NCI-H526 treated with DMSO at 0.1 percent for 48 hours (cell line): Measurements from ENCODE around the gene RSPH4A.
"Not testable (repeated sequence)": the region's sequence is repeated elsewhere in the genome, so short reads cannot be mapped to it uniquely, and the experiment has no call there.

ENCODE experiments used
- DNase-seq: peaks from one replicate; lab custom pipeline; 2025; lab: John Stamatoyannopoulos, UW

Gene RSPH4A

DNA sequence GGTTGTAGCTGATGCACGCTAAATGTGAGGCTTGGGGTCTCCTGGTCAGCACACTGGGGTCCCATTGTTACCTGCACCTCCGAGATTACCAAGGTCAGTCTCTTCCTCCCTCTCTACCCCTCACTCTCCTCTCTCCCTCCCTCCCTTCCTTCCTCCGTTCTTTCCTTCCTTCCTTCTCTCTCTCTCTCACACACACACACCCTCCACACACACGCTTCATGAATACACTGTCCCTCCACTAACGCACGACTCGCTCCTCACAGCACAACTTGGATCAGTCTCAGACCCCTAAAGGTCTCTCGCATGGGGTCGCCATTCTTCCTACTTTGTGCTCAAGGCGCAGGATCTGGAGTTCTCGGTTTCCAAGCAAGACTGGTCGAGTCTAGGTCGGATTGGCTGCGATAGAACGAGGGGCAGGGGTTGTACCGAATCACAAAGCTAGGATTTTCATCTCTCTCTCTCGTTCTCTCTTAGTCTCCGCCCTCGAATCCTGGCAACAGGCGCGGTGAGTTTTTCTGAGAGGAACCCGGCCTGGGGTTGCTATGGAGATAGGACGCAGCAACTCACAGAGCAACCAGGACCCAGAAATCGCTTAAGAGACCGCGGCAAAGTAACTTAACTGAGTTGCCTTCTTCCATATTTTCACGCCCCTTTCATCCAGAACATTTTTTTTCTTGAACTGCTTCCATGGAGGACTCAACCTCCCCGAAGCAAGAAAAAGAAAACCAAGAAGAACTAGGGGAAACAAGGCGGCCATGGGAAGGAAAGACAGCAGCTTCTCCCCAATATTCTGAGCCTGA, at the start of gene RSPH4A:
Gene RSPH4A, plus strand, starts transcription at position 543 of the 800 bp plus-strand sequence. Its CDS starts 145 bp downstream, at position 688.
- peak; percentile 93 for DNase-seq

DNA sequence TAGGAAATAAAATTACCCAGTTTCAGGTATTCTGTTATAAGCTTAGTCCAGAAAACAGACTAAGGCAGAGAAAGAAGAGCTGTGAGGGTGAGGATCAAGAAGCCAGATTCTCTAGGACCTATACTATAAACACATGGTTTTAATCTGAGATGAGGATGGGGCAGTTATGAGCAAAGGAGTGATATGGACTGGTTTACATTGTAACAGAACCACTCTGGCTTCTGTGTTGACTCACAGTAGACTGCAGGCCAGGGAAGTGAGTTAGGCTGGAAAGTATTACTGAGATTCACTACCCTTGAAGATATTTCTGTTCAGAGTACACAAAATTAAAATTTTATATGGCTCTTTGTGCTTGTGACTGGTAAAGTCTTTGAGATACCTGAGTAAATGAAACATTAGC, 48.2 kb upstream of the RSPH4A start:
- DNase-seq: no peak

DNA sequence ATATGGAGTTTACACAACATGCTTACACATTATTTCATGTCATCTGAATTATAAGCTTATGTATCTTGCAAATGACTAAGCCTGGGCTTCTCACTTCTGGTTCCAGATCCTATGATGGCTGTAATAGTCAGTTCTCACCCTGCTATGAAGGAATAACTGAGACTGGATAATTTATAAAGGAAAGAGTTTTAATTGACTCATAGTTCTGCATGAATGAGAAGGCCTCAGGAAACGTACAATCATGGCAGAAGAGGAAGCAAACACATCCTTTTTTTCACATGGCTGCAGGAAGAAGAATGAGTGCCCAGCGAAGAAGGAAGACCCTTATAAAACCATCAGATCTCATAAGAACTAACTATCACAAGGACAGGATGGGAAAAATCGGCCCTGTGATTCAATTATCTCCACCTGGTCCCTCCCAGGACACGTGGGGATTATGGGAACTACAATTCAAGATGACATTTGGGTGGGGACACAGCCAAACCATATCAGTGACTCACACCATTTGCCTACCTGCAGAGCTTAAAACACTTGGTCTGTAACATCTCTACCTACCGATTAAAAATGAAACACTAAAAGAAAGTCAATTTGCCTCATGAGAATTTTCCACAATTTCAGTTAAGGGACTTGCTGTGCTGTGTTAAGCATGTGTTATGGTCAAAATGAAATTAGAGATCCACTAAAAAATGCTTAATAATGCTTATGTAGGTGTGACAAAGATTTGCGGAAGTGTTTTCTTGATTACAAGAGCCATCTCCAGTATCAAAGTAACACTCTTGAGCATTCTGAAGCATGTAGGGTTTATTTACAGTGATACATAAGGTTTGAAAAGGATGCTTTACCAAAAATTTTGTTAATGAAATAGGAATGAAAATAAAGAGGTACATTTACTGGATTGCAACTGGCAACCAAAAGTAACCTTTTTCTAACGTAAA, 47.2 kb upstream of the RSPH4A start:
- no peak for DNase-seq

DNA sequence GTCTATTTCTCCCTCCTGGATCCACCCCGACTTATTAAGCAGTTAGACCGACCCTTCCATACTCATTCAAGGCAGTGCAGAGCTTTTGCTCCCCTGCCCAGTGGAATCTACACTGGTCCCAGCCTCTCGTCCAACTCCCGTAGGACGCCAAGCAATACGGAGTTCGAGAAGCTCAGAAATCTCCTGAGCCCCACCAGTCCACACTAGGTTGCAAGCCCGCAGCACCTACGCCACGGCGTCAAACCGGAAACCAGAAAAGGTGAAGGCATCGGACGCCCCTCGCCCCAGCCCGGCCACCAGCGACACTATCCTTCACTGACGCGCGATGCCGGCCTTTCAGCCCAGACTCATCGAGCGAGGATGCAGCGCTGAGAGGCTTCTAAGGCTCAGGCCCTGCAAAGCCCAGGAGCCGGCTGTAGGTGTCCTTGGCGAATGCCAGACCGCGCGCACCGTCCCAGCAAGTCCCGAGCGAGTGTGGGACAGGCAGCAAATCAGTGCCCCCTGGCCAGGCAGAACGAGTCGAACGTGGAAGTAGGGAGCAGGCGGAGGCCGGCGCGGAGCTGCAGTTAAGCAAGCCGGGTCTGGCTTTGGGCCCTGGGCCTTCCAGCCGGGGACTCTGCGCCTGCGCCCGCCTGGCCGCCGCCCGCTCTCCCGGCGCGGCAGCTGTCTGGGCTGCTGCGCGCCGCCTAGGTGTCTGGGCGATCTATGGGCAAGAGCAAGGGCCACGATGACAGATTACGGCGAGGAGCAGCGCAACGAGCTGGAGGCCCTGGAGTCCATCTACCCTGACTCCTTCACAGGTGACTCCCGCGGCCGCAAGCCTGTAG, 45.2 kb upstream of the RSPH4A start, which contains the start of gene RWDD1:
Gene RWDD1, plus strand, starts transcription at position 649 of the 827 bp plus-strand sequence. Its CDS starts 79 bp downstream, at position 728.
- peak; percentile 98 for DNase-seq

DNA sequence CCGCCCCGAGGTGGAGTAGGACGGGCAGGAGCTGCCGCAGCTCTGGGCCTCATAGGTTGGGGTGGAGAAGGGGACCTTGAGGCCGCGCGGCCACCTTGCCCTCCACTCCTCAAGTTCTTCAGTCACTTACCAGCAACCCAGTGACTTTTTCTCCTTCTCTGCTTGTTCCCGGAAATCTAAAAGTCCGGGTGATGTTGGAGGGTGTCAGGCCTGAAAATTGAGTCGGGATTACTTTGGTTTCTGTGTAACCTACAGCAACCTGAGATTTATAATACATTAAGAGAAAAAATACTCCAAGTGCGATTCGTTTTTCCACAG, 44.6 kb upstream of the RSPH4A start:
- no peak for DNase-seq

DNA sequence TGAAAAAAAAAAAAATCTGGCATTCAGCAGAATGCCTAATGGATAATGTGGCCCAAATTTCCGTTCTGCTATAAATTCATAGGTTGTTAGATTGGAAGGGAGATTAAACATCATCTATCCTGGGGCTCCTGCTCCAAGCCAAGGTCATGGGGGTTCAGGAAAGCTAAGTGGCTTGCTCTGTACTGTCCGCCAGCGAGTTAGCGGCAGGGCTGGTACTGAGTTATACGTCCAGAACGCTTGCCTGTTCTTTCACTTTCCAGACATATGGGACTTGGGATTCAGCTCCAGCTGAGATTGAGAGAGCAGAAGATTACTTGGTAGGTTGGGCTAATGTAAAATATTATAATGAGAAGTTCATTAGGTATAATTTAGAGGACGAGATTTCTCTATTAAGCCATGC, 44.1 kb upstream of the RSPH4A start:
- peak; percentile 9 for DNase-seq

DNA sequence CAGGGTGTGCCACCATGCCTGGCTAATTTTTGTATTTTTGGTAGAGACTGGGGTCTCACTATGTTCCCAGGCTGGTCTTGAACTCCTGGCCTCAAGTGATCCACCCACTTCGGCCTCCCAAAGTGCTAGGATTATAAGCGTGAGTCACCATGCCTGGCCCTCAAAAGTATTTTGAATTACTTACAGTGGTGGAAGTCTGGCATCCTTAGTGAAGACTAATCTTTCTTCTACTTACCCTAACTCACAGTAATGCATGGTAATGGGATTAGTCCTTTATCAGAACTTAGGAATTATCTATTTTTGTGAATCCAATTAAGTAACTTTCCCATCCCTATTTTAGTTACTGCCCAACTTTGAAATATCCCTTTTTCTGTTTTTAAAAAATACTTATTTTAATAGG, 41.1 kb upstream of the RSPH4A start:
- DNase-seq: no peak

DNA sequence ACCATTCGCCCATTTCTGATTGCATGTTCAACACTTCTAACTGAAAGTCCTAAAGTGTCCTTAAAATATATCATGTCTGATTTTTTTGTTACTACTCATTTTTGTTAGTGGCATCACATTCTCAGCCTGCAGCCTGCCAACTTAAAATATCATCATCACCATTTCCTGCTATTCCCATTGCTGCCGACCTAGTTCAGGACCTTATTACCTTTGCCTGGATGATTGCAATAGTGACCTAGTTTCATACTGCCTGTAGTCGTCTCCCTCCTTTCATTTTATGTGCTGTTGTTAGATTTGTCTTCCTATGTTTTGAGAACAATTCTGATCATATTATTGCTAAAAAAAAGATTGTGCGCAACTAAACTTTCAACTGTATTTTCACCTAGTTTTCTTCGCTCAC, 38.8 kb upstream of the RSPH4A start:
- DNase-seq: no peak

DNA sequence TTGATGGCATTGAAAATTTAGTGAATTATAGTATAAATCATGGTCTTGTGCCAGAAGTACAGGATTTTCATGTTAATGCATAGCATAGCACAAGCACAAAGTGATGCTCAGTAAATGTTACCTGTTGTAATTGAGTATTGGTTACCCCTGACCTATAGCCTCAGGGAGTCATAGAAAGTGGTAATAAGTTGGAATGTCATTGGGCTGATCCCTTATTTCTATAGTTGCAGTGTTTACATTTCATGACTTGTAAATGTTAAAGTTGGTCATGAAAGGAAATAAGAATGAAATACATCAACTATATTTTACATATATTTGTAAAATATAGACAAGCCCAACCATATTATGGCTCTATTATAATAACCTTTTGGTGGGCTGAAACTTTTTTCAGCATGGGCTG, 37.9 kb upstream of the RSPH4A start:
- no peak for DNase-seq

DNA sequence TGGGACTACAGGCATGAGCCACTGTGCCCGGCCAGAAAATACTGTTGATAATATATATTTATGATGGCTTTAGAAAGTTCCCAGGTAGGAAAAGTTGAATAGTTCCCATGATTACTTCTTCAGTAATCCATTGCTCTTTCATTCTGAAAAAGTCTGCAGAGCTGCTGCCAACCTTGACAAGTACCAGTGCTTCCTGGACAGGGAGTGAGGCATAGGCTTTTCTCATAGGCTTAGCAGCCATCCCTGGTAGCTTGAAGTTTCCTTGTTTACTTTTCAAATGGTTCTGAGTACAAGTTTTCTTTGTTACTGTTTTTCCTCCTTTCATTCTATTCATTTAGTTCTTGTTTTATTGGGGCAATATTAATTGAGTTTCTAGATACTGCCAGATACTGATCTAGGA, 37.1 kb upstream of the RSPH4A start:
- DNase-seq: no peak

DNA sequence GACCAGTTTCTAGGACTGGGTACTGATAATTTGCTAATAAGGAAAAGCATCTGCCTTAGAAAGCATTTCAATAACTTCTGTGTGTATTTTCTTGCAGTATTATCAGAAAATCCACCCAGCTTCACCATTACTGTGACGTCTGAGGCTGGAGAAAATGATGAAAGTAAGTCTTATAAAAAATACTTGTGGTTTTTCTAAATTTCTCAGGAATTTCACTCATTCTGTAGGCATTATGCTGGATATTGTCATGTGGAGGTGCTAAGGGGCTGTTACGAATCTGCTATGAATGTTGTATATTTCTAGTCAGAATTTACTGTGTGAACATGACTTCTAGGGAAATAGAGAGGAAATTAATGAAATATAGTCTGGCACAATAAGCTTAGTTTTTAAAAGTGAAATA, 36.1 kb upstream of the RSPH4A start:
- DNase-seq: no peak

DNA sequence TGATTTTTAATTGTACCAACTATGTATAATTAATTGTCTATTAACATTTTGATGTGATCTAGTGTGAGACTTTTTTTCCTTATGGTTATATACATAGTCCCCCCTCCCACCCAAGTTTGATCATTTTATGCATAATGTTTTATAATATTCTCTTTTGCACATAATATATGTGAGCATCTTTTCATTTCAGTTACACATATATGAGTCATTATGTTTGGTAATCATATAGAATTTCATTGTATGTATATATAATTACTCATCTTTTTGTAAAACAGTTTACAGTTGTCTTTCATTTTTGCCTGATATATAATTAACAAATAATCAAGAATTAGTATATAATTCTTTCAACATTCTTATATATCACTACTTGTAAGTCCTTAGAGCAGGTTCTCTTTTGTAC, 30.0 kb upstream of the RSPH4A start:
- no peak for DNase-seq

DNA sequence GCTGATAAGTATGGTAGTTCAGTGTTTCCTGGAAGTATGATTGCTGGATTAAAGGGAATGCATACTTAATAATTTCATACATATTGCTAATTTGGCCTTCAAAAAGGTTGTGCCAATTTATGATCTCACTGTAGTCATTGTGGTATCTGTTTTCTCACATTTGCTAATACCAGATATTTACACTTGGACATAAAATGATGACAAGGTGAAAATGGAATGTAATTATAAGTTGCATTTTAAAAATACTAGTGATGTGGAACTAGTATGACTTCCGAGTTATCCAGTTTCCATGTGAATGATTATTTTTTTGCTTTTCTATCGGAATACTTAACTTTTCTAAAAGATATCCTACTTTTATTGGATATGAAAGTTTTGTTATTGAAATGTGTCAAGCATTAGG, 29.5 kb upstream of the RSPH4A start:
- DNase-seq: no peak

DNA sequence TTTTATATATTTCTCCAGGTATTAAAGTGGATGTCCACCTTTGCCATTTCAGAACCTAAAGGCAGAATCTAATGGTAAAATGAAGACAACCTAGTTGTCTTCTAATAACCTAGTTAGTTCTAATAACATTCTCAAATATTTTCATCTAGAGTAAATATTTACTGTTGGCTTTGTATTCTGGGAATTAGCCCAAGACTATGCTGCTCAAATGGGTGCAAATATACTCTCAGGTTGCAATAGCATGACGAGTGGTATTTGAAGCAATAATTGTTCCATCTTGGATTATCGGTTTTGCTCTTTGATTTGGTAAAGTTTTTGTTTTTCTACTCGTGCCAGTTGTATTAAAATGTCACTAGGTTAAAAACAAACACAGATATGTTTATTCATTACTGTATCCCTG, 21.0 kb upstream of the RSPH4A start:
- no peak for DNase-seq

DNA sequence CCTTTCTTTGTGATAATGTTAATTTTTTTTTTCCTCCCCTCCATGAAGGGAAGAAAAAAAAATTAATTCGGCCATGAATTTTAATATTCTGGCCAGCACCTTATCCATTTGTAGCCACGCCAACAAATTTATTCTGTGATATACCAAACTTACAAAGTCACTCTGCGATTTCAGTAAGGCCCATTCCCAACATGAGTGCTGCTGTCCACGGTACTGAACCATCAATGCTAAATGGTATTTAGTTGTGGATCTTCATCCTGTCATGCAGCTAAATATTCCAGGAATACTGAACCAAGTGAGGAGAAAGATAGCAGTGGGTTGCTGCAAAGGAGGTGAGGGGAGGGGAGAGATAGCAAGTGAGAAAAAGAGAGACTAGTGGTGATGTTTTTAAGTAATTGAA, 19.5 kb upstream of the RSPH4A start:
- DNase-seq: no peak

DNA sequence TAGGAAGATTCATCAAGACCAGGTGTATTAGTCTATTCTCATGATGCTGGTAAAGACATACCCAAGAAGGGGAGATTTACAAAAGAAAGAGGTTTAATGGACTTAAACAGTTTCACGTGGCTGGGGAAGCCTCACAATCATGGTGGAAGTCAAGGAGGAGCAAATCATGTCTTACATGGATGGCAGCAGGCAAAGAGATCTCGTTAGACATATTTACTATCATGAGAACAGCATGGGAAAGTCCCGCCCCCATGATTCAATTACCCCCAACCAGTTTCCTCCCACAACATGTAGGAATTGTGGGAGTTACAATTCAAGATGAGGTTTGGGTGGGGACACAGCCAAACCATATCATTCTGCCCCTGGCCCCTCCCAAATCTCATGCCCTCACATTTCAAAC, 12.4 kb upstream of the RSPH4A start:
- DNase-seq: not testable (repeated sequence)

DNA sequence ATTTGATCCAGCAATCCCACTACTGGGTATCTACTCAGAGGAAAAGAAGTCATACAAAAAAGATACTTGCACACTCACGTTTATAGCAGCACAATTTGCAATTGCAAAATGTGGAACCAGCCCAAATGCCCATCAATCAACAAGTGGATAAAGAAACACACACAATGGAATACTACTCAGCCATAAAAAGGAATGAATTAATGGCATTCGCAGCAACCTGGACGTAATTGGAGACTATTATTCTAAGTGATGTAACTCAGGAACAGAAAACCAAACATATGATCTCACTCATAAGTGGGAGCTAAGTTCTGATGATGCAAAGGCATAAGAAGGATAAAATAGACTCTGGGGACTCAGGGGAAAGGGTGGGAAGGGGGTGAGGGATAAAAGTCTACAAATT, 11.4 kb upstream of the RSPH4A start:
- DNase-seq: not testable (repeated sequence)

DNA sequence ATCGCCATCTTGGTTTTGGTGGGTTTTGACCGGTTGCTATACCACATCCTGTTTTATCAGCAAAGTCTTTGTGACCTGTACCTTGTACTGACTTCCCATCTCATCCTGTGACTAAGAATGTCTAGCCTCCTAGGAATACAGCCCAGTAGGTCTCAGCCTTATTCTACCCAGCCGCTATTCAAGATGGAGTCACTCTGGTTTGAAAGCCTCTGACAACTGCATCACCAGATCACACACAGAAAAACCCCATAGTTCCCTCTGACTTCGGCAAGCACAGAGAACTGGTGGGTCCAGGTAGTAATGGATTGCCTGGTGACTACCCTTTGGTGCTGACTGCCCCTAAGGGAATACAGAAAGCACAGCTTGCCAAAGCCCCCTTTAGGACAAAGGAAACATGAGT, 10.3 kb upstream of the RSPH4A start:
- DNase-seq: no peak

DNA sequence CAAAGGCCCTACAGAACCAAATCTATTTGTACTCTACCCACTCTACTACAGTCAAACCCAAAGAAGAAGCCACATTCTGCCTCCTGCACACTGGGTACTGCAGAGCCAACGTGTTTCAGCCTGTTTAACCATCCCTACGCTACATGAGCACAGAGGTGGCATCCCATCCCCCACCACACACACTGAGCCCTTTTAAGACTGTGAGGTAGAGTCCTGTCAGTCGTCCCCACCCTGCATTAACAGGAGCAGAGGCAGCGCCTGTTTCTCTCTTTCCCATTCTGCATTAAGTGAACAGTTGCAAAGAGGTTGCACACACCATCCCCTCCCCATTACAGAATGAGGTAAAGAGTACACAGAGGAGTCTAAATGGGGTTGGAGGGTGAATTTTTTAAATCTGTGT, 5.2 kb upstream of the RSPH4A start:
- DNase-seq: no peak

DNA sequence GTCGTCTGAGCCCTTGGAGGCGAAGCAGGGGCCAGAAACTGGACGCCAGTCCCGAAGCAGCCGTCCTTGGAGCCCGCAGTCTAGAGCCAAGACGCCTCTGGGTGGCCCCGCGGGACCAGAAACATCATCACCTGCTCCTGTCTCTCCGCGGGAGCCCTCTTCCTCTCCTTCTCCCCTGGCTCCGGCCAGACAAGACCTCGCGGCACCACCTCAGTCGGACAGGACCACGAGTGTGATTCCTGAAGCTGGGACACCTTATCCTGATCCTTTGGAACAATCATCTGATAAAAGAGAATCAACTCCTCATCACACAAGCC, 416 bp downstream of the RSPH4A start:
- no peak for DNase-seq

DNA sequence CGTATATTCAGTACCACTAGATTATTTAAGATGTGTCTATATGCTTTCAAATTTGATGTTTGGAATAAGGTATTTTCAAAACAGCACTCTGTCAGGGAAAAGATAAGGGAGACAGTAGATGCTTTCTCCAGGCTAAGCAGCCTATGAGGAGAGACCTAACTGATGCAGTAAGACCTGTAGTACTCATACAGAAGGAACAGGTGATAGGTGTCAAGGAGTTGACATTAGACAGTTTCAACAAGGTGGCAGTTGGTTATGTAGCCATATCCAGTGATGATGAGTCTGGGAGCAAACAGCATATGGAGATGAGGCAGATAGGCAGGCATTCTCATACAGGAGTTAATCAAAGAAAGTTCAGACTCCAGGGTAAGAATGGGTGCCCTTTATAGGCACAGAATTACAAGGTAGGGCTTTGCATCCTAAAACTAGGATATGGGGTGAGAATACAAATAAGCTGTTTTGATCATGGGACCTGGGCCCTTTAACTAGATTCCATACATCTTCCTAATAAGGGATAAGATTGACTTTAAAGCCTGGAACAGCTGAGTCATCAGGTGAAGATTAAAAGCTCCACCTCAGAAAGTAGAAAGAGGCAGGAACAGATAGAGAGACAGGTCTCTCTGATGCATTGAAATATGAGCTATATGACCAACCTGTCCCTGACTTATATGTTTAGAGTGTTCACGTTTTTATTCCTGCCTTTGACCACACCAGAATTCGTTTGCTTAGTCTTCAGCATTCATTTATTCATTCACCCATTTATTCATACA, 7.9 kb downstream of the RSPH4A start:
- no peak for DNase-seq

DNA sequence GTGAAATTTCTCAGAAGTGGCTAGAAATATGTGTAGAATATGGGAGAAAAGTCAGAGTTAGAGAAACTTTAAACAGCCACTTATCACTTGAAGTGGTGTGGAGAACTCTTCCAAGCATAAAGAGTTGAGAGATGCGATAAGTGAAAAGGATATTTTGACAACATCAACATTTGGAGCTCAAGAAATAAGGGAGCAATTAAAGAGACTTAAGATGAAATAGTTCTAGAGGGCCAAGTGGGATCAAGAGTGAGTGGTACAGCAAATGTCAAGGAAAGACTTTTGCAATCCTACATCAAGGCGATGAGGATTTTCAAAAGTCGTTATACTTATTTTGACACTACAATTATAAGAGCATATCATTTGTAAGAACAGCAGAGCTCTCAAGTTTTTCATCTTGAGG, 9.6 kb downstream of the RSPH4A start:
- DNase-seq: no peak
